MM.1S (cell line): ENCODE data around the gene ASPHD2.

ENCODE experiments used
- DNase-seq: peaks from one replicate; pipeline ENCODE4 v3.0.0-alpha.2; 2015
- H2AFZ ChIP-seq: fragments of 300-600 bp; sonication (generic); 2 replicates; pipeline ENCODE4 v1.6.0; 2016; ENCODE audit warnings: antibody characterized with exemption, low read length
- H3F3A ChIP-seq: fragments of 300-600 bp; sonication (generic); 2 replicates; pipeline ENCODE4 v1.6.1; 2016; ENCODE audit warnings: mild to moderate bottlenecking, antibody characterized with exemption, low read length, moderate library complexity, mixed read lengths; ENCODE audit not compliant: insufficient read depth
- H3K27ac ChIP-seq: fragments of 300-600 bp; sonication (generic); 2 replicates; pipeline ENCODE4 v1.5.1; 2016; ENCODE audit warnings: mild to moderate bottlenecking, low read length
- H3K27me3 ChIP-seq: fragments of 300-600 bp; sonication (generic); replicated peaks from 2 replicates; pipeline ENCODE4 v1.6.0; 2016; ENCODE audit warnings: low read length; ENCODE audit not compliant: insufficient read depth
- H3K36me3 ChIP-seq: fragments of 300-600 bp; sonication (generic); replicated peaks from 2 replicates; pipeline ENCODE4 v1.6.1; 2016; ENCODE audit warnings: mild to moderate bottlenecking, low read length, mixed read lengths; ENCODE audit not compliant: insufficient read depth
- H3K4me1 ChIP-seq: fragments of 300-600 bp; sonication (generic); 2 replicates; pipeline ENCODE4 v1.6.1; 2016; ENCODE audit warnings: low read length, mixed read lengths
- H3K4me2 ChIP-seq: fragments of 300-600 bp; sonication (generic); 2 replicates; pipeline ENCODE4 v1.6.0; 2016; ENCODE audit warnings: low read depth, low read length
- H3K4me3 ChIP-seq: fragments of 300-600 bp; sonication (generic); 2 replicates; pipeline ENCODE4 v1.5.1; 2016; ENCODE audit warnings: low read length, mixed read lengths
- H3K79me2 ChIP-seq: fragments of 300-600 bp; sonication (generic); 2 replicates; pipeline ENCODE4 v1.6.1; 2016; ENCODE audit warnings: mixed run types, low read length, mixed read lengths
- H3K9ac ChIP-seq: fragments of 300-600 bp; sonication (generic); 2 replicates; pipeline ENCODE4 v1.6.1; 2016; ENCODE audit warnings: low read length, mixed read lengths
- H3K9me2 ChIP-seq: fragments of 300-600 bp; sonication (generic); replicated peaks from 2 replicates; pipeline ENCODE4 v1.6.1; 2016; ENCODE audit warnings: mild to moderate bottlenecking, low read length, mixed read lengths; ENCODE audit not compliant: insufficient read depth
- H3K9me3 ChIP-seq: fragments of 300-600 bp; sonication (generic); replicated peaks from 2 replicates; pipeline ENCODE4 v1.6.1; 2016; ENCODE audit warnings: mild to moderate bottlenecking, low read length, mixed read lengths; ENCODE audit not compliant: insufficient read depth
- H4K20me1 ChIP-seq: fragments of 300-600 bp; sonication (generic); 2 replicates; pipeline ENCODE4 v1.6.1; 2016; ENCODE audit warnings: mild to moderate bottlenecking, low read length, moderate library complexity, mixed read lengths; ENCODE audit not compliant: insufficient read depth
- CTCF ChIP-seq: fragments of 300-600 bp; sonication (generic); IDR thresholded peaks from 2 replicates; pipeline ENCODE4 v1.5.1; 2016; ENCODE audit warnings: antibody characterized with exemption, low read length, mixed read lengths
- EZH2 ChIP-seq: fragments of 300-600 bp; sonication (generic); optimal IDR thresholded peaks from 2 replicates; pipeline ENCODE3; 2017; ENCODE audit warnings: low read depth, mild to moderate bottlenecking, antibody characterized with exemption, low read length, mixed read lengths
- EZH2phosphoT487 ChIP-seq: fragments of 300-600 bp; sonication (generic); IDR thresholded peaks from 2 replicates; pipeline ENCODE4 v1.6.1; 2018; ENCODE audit warnings: antibody characterized with exemption, low read length

Gene ASPHD2

GRCh38 chr22:26486394-26486793 lies 57.3 kb downstream of the ASPHD2 start:
- Histone ChIP-seq H2AFZ (no peak overlapping the region), H3K4me1 (peaks cover 29% of the 10 kb centered on the region), H3K36me3 (peaks cover 2% of the 10 kb centered on the region; the same call in 1 of the 2 replicates), H3K27me3 (no peaks in the 10 kb centered on the region), H3K79me2 (peaks cover 56% of the 10 kb centered on the region), H3K9ac (no peak overlapping the region), H3K4me3 (no peak overlapping the region), H4K20me1 (no peaks in the 10 kb centered on the region), H3K27ac (no peak overlapping the region), H3K9me3 (no peaks in the 10 kb centered on the region), H3F3A (peaks cover 22% of the 10 kb centered on the region), H3K9me2 (no peaks in the 10 kb centered on the region), H3K4me2 (no peak overlapping the region)
- TF ChIP-seq CTCF, result no peak
- DNase-seq, result no peak

- Histone ChIP-seq H4K20me1 (no peaks in the 10 kb centered on the region), H3K4me2 (no peak overlapping the region), H3K27me3 (no peaks in the 10 kb centered on the region), H3K9me2 (no peaks in the 10 kb centered on the region), H3K9ac (no peak overlapping the region), H3K4me1 (peaks cover 12% of the 10 kb centered on the region; the same call in 1 of the 2 replicates), H3K9me3 (no peaks in the 10 kb centered on the region), H2AFZ (no peak overlapping the region), H3K79me2 (peaks cover 55% of the 10 kb centered on the region), H3K27ac (no peak overlapping the region), H3K4me3 (no peak overlapping the region), H3F3A (peaks cover 16% of the 10 kb centered on the region), H3K36me3 (peaks cover 2% of the 10 kb centered on the region; the same call in 1 of the 2 replicates)
- no peak for DNase-seq
- no peak for TF ChIP-seq EZH2
- no peak for TF ChIP-seq CTCF
- no peak for TF ChIP-seq EZH2phosphoT487
Observed at GRCh38 chr22:26487996-26488395, 58.9 kb downstream of the ASPHD2 start.

GRCh38 chr22:26489447-26490036 lies 60.5 kb downstream of the ASPHD2 start:
- no peak for DNase-seq
- Histone ChIP-seq H2AFZ (no peak overlapping the region), H3K27me3 (no peaks in the 10 kb centered on the region), H3K9ac (no peak overlapping the region), H3K79me2 (peaks cover 54% of the 10 kb centered on the region), H4K20me1 (no peaks in the 10 kb centered on the region), H3F3A (peaks cover 9% of the 10 kb centered on the region), H3K36me3 (peaks cover 11% of the 10 kb centered on the region), H3K9me2 (no peaks in the 10 kb centered on the region), H3K4me1 (peaks cover 12% of the 10 kb centered on the region; the same call in 1 of the 2 replicates), H3K4me2 (no peak overlapping the region), H3K9me3 (no peaks in the 10 kb centered on the region), H3K4me3 (no peak overlapping the region), H3K27ac (no peak overlapping the region)
- no peak for TF ChIP-seq EZH2
- no peak for TF ChIP-seq CTCF
- no peak for TF ChIP-seq EZH2phosphoT487
